Uterus (tissue), 4 donors: Measurements from ENCODE around the gene CCDC174. TPM values are rescaled to one million over a fixed set of nuclear protein-coding genes. Genes with fewer than 3 reads are reported as not detected.

Experiments
- DNase-seq, 2 donors: peaks; one replicate each; pipeline ENCODE4 v3.0.0-alpha.2; 2019 to 2020
- H3K27ac ChIP-seq, 2 donors: fragments of 200-600 bp; sonication (generic); 1 replicate in 1 of 2; 2 replicates in 1 of 2; pipeline ENCODE4 v1.5.1; 2016 to 2018
- H3K27me3 ChIP-seq, 2 donors: fragments of 200-600 bp; sonication (generic); one replicate each; pipeline ENCODE4 v1.5.1; 2018 to 2019; ENCODE audit warnings: control low read depth in 1 of 2
- H3K36me3 ChIP-seq, 2 donors: fragments of 200-600 bp; sonication (generic); one replicate each; pipeline ENCODE4 v1.5.1; 2019; ENCODE audit warnings: control low read depth in 1 of 2
- H3K4me1 ChIP-seq, 2 donors: fragments of 200-600 bp; sonication (generic); one replicate each; pipeline ENCODE4 v1.5.1; 2018 to 2019; ENCODE audit warnings: control low read depth in 1 of 2
- H3K4me3 ChIP-seq, 2 donors: fragments of 200-600 bp; sonication (generic); 1 replicate in 1 of 2; 2 replicates in 1 of 2; pipeline ENCODE4 v1.5.1; 2018 to 2019; ENCODE audit warnings: mild to moderate bottlenecking in 1 of 2
- H3K9me3 ChIP-seq, 2 donors: fragments of 200-600 bp; sonication (generic); one replicate each; pipeline ENCODE4 v1.5.1; 2019; ENCODE audit warnings: control low read depth in 1 of 2
- CTCF ChIP-seq, 4 experiments: fragments of 200-600 bp in 2 of 4; fragments of 450-650 bp in 2 of 4; sonication (generic) in 2 of 4; IDR thresholded peaks; one replicate each; pipeline ENCODE4 v1.5.1; 2016 to 2019; ENCODE audit warnings: antibody characterized with exemption in 4 of 4, mild to moderate bottlenecking in 2 of 4, moderate library complexity in 1 of 4
- POLR2A ChIP-seq, 2 donors: fragments of 450-650 bp; IDR thresholded peaks; one replicate each; pipeline ENCODE4 v1.6.1; 2016; ENCODE audit warnings: antibody characterized with exemption in 2 of 2, mild to moderate bottlenecking in 1 of 2, moderate library complexity in 1 of 2
- intact Hi-C: fragments of 100-400 bp; cut with DNase I; formaldehyde crosslinking; loops from one replicate; pipeline ENCODE4 v1.15.1; 2023; ENCODE audit warnings: low total_unique reads
- total RNA-seq, 4 donors: library from RNA; depleted of rRNA in 3 of 4; stranded (reverse); fragments of >200 nt in 3 of 4; gene quantifications; one replicate each; pipeline versions ENCODE4 v1.1.0 to v1.2.4, GENCODE V29; 2014 to 2023
- donor health status: DM: yes; HTN: yes; CAD: no.

The CCDC174 gene
- total RNA-seq, 4 donors from 2014 or later = 5.3 to 33.1 (median 14.4) TPM

- H3K4me3 ChIP-seq = no peak overlapping the region
- no peaks in the 10 kb centered on the region for H3K4me1 ChIP-seq
- TF ChIP-seq POLR2A (IDR thresholded peaks at IDR 0.05) = no peak
- no peak for TF ChIP-seq CTCF (IDR thresholded peaks at IDR 0.05)
- no peak for DNase-seq
- no peaks in the 10 kb centered on the region for H3K27me3 ChIP-seq
- no peaks in the 10 kb centered on the region for H3K36me3 ChIP-seq
- no peaks in the 10 kb centered on the region for H3K9me3 ChIP-seq
- H3K27ac ChIP-seq = no peak overlapping the region
- intact Hi-C loops = no loop called here
Measured at GRCh38 chr3:14706096-14706495, 54.5 kb downstream of the CCDC174 start.

GRCh38 chr3:14716591-14716990 lies 65.0 kb downstream of the CCDC174 start:
- H3K4me1 ChIP-seq = no peaks in the 10 kb centered on the region
- H3K27ac ChIP-seq = no peak overlapping the region
- no peaks in the 10 kb centered on the region for H3K36me3 ChIP-seq
- no peak overlapping the region for H3K4me3 ChIP-seq
- TF ChIP-seq CTCF (IDR thresholded peaks at IDR 0.05) = no peak
- TF ChIP-seq POLR2A (IDR thresholded peaks at IDR 0.05) = no peak
- H3K9me3 ChIP-seq = peaks cover 0 to 5% of the 10 kb centered on the region in 2 donors
- intact Hi-C loops = no loop called here
- H3K27me3 ChIP-seq = no peaks in the 10 kb centered on the region
- DNase-seq = no peak

GRCh38 chr3:14717307-14717706 lies 65.7 kb downstream of the CCDC174 start:
- H3K36me3 ChIP-seq = no peaks in the 10 kb centered on the region
- H3K4me1 ChIP-seq = no peaks in the 10 kb centered on the region
- TF ChIP-seq POLR2A (IDR thresholded peaks at IDR 0.05) (no peak), CTCF (IDR thresholded peaks at IDR 0.05) (no peak)
- no peak overlapping the region for H3K27ac ChIP-seq
- intact Hi-C loops = no loop called here
- no peak for DNase-seq
- H3K4me3 ChIP-seq = no peak overlapping the region
- H3K27me3 ChIP-seq = no peaks in the 10 kb centered on the region
- H3K9me3 ChIP-seq = peaks cover 0 to 5% of the 10 kb centered on the region in 2 donors

- intact Hi-C loops = no loop called here
- no peak overlapping the region for H3K4me3 ChIP-seq
- no peak for DNase-seq
- no peak overlapping the region for H3K27ac ChIP-seq
- no peaks in the 10 kb centered on the region for H3K36me3 ChIP-seq
- H3K27me3 ChIP-seq = no peaks in the 10 kb centered on the region
- H3K9me3 ChIP-seq = no peaks in the 10 kb centered on the region
- H3K4me1 ChIP-seq = no peaks in the 10 kb centered on the region
- TF ChIP-seq POLR2A (IDR thresholded peaks at IDR 0.05) (no peak), CTCF (IDR thresholded peaks at IDR 0.05) (no peak)
Measured at GRCh38 chr3:14718539-14718938, 67.0 kb downstream of the CCDC174 start.

GRCh38 chr3:14719006-14719405 lies 67.4 kb downstream of the CCDC174 start:
- Histone ChIP-seq H3K9me3 (no peaks in the 10 kb centered on the region), H3K36me3 (no peaks in the 10 kb centered on the region), H3K27me3 (no peaks in the 10 kb centered on the region), H3K27ac (no peak overlapping the region), H3K4me3 (no peak overlapping the region), H3K4me1 (peaks cover 0 to 2% of the 10 kb centered on the region in 2 donors)
- TF ChIP-seq CTCF (IDR thresholded peaks at IDR 0.05) (no peak), POLR2A (IDR thresholded peaks at IDR 0.05) (no peak)
- DNase-seq = no peak
- intact Hi-C loops = no loop called here
